ENCODE results near the gene BAHCC1.
"Not testable (repeated sequence)": the region's sequence is repeated elsewhere in the genome, so short reads cannot be mapped to it uniquely, and the experiment has no call there.

BAHCC1 gene

GRCh38 chr17:81413497-81414135 lies 18.4 kb downstream of the BAHCC1 start:
- DNase-seq (ENCODE audit: low spot score), result no peak

GRCh38 chr17:81414756-81415516 lies 19.7 kb downstream of the BAHCC1 start:
- no peak for DNase-seq (ENCODE audit: low spot score)

GRCh38 chr17:81415681-81416080 lies 20.4 kb downstream of the BAHCC1 start:
- no peak for DNase-seq (ENCODE audit: low spot score)

- peak; percentile 90 for DNase-seq (ENCODE audit: low spot score)
Observed at GRCh38 chr17:81416612-81417011, 21.4 kb downstream of the BAHCC1 start.

GRCh38 chr17:81417049-81417878 lies 22.0 kb downstream of the BAHCC1 start:
- no peak for DNase-seq (ENCODE audit: low spot score)

GRCh38 chr17:81417879-81418709 lies 22.8 kb downstream of the BAHCC1 start:
- DNase-seq (ENCODE audit: low spot score), result no peak

- DNase-seq (ENCODE audit: low spot score), result no peak
Observed at GRCh38 chr17:81418710-81419318, 23.6 kb downstream of the BAHCC1 start.

- no peak for DNase-seq (ENCODE audit: low spot score)
Observed at GRCh38 chr17:81419319-81419885, 24.1 kb downstream of the BAHCC1 start.

GRCh38 chr17:81419886-81420768 lies 24.9 kb downstream of the BAHCC1 start:
- peak; percentile 61 for DNase-seq (ENCODE audit: low spot score)

- DNase-seq (ENCODE audit: low spot score), result no peak
Observed at GRCh38 chr17:81420769-81421462, 25.7 kb downstream of the BAHCC1 start.

GRCh38 chr17:81422776-81423697 lies 27.8 kb downstream of the BAHCC1 start:
- no peak for DNase-seq (ENCODE audit: low spot score)

GRCh38 chr17:81423698-81424071 lies 28.4 kb downstream of the BAHCC1 start:
- no peak for DNase-seq (ENCODE audit: low spot score)

- no peak for DNase-seq (ENCODE audit: low spot score)
Observed at GRCh38 chr17:81424151-81425017, 29.1 kb downstream of the BAHCC1 start.

GRCh38 chr17:81425041-81425440 lies 29.8 kb downstream of the BAHCC1 start:
- DNase-seq (ENCODE audit: low spot score), result not testable (repeated sequence)

- DNase-seq (ENCODE audit: low spot score), result not testable (repeated sequence)
Observed at GRCh38 chr17:81425716-81426392, 30.6 kb downstream of the BAHCC1 start.

- no peak for DNase-seq (ENCODE audit: low spot score)
Observed at GRCh38 chr17:81426393-81427172, 31.3 kb downstream of the BAHCC1 start.

Measured in cerebellar cortex (tissue), 1 donor.